ENCODE data around the gene DDX20. TPM values are rescaled to one million over a fixed set of nuclear protein-coding genes. Genes with fewer than 3 reads are reported as not detected.
"Not testable (repeated sequence)": the region's sequence is repeated elsewhere in the genome, so short reads cannot be mapped to it uniquely, and the experiment has no call there.

The DDX20 gene
- total RNA-seq, 3 donors from 2014 or later (not counting 1 experiment from before 2014, with no cell fraction given) = 17.5 to 21.8 (median 17.7) TPM

GRCh38 chr1:111798580-111798979, 42.9 kb downstream of the DDX20 start:
- DNase-seq (no peak), ATAC-seq (no peak)
- Mint-ChIP-seq H3K9me3 (no peaks in the 10 kb centered on the region), H3K27ac (no peak overlapping the region), H3K36me3 (no peaks in the 10 kb centered on the region), H3K4me1 (no peaks in the 10 kb centered on the region), H3K27me3 (ENCODE audit: low read depth in 2 of 2) (peaks cover 8% of the 10 kb centered on the region in 2 donors), H3K4me3 (no peak overlapping the region)
- TF ChIP-seq CTCF (IDR thresholded peaks at IDR 0.05) = no peak
- Histone ChIP-seq H3K27ac (ENCODE audit: low read length) (no peak overlapping the region), H3K36me3 (ENCODE audit: control insufficient read depth, insufficient read depth, low read length) (no peaks in the 10 kb centered on the region), H3K4me3 (ENCODE audit: low read length) (no peak overlapping the region), H3K4me1 (ENCODE audit: control insufficient read depth, insufficient read depth, low read length) (no peaks in the 10 kb centered on the region), H3K9me3 (ENCODE audit: control insufficient read depth, insufficient read depth, low read length) (no peaks in the 10 kb centered on the region), H3K27me3 (ENCODE audit: control insufficient read depth, insufficient read depth, low read length) (no peaks in the 10 kb centered on the region)
- intact Hi-C loops (cut with micrococcal nuclease) = no loop called here
- 100% methylated on average over 2 of the region's 2 CpGs for WGBS (ENCODE audit: insufficient coverage)

- H3K9me3 ChIP-seq (ENCODE audit: control insufficient read depth, insufficient read depth, low read length); H3K4me1 Mint-ChIP-seq: not testable (repeated sequence)
- WGBS (ENCODE audit: insufficient coverage) = 96% methylated on average over 10 of the region's 14 CpGs
These were observed 44.0 kb downstream of the DDX20 start for GRCh38 chr1:111799722-111800121.

GRCh38 chr1:111801071-111801850, 45.6 kb downstream of the DDX20 start:
- no peak overlapping the region for H3K4me3 Mint-ChIP-seq
- Histone ChIP-seq H3K27ac (ENCODE audit: low read length) (no peak overlapping the region), H3K36me3 (ENCODE audit: control insufficient read depth, insufficient read depth, low read length) (no peaks in the 10 kb centered on the region), H3K4me1 (ENCODE audit: control insufficient read depth, insufficient read depth, low read length) (no peaks in the 10 kb centered on the region), H3K9me3 (ENCODE audit: control insufficient read depth, insufficient read depth, low read length) (no peaks in the 10 kb centered on the region), H3K4me3 (ENCODE audit: low read length) (no peak overlapping the region), H3K27me3 (ENCODE audit: control insufficient read depth, insufficient read depth, low read length) (no peaks in the 10 kb centered on the region)
- H3K9me3 Mint-ChIP-seq = no peaks in the 10 kb centered on the region
- WGBS (ENCODE audit: insufficient coverage) = 86% methylated on average over 13 of the region's 13 CpGs
- H3K27ac Mint-ChIP-seq = no peak overlapping the region
- no peak for TF ChIP-seq CTCF (IDR thresholded peaks at IDR 0.05)
- peaks cover 0 to 6% of the 10 kb centered on the region in 2 donors for H3K27me3 Mint-ChIP-seq (ENCODE audit: low read depth in 2 of 2)
- H3K36me3 Mint-ChIP-seq = no peaks in the 10 kb centered on the region
- ATAC-seq (no peak), DNase-seq (no peak)
- H3K4me1 Mint-ChIP-seq = peaks cover under 1 to 5% of the 10 kb centered on the region in 2 donors
- intact Hi-C loops (cut with micrococcal nuclease) = no loop called here

More at GRCh38 chr1:111799722-111800121, 44.0 kb downstream of the DDX20 start:
- H3K36me3 Mint-ChIP-seq; H3K9me3 Mint-ChIP-seq; H3K4me1 ChIP-seq (ENCODE audit: control insufficient read depth, insufficient read depth, low read length); H3K27me3 ChIP-seq (ENCODE audit: control insufficient read depth, insufficient read depth, low read length); H3K27ac ChIP-seq (ENCODE audit: low read length); H3K36me3 ChIP-seq (ENCODE audit: control insufficient read depth, insufficient read depth, low read length); H3K4me3 Mint-ChIP-seq; H3K27ac Mint-ChIP-seq; H3K4me3 ChIP-seq (ENCODE audit: low read length); DNase-seq; ATAC-seq; intact Hi-C loops (cut with micrococcal nuclease); H3K27me3 Mint-ChIP-seq (ENCODE audit: low read depth in 2 of 2): not testable (repeated sequence)

GRCh38 chr1:111802110-111802509, 46.4 kb downstream of the DDX20 start:
- no peaks in the 10 kb centered on the region for H3K36me3 Mint-ChIP-seq
- Histone ChIP-seq H3K9me3 (ENCODE audit: control insufficient read depth, insufficient read depth, low read length) (no peaks in the 10 kb centered on the region), H3K36me3 (ENCODE audit: control insufficient read depth, insufficient read depth, low read length) (no peaks in the 10 kb centered on the region), H3K27ac (ENCODE audit: low read length) (no peak overlapping the region), H3K4me3 (ENCODE audit: low read length) (no peak overlapping the region), H3K4me1 (ENCODE audit: control insufficient read depth, insufficient read depth, low read length) (no peaks in the 10 kb centered on the region), H3K27me3 (ENCODE audit: control insufficient read depth, insufficient read depth, low read length) (no peaks in the 10 kb centered on the region)
- 92% methylated on average over 6 of the region's 6 CpGs for WGBS (ENCODE audit: insufficient coverage)
- no peak for TF ChIP-seq CTCF (IDR thresholded peaks at IDR 0.05)
- H3K4me3 Mint-ChIP-seq = no peak overlapping the region
- H3K4me1 Mint-ChIP-seq = peaks cover 7 to 11% of the 10 kb centered on the region in 2 donors
- H3K27me3 Mint-ChIP-seq (ENCODE audit: low read depth in 2 of 2) = peaks cover 0 to 6% of the 10 kb centered on the region in 2 donors
- DNase-seq (no peak), ATAC-seq (no peak)
- H3K27ac Mint-ChIP-seq = no peak overlapping the region
- no peaks in the 10 kb centered on the region for H3K9me3 Mint-ChIP-seq
- intact Hi-C loops (cut with micrococcal nuclease) = no loop called here
